H9 (cell line): ENCODE data around the gene CDH4. TPM values are rescaled to one million over a fixed set of nuclear protein-coding genes. Genes with fewer than 3 reads are reported as not detected.

Experiments used
- DNase-seq: peaks from one replicate; pipeline ENCODE4 v3.0.0-alpha.2; 2017
- H2AFZ ChIP-seq: one replicate; pipeline ENCODE4 v1.6.1; 2013; ENCODE audit warnings: mild to moderate bottlenecking, low read length, control low read depth, moderate library complexity
- H2AK5ac ChIP-seq: 2 replicates; pipeline ENCODE4 v1.6.1; 2013; ENCODE audit warnings: low read length, control low read depth, mixed read lengths; ENCODE audit not compliant: insufficient read length
- H2BK120ac ChIP-seq: one replicate; pipeline ENCODE4 v1.6.1; 2013; ENCODE audit warnings: low read depth, mild to moderate bottlenecking, low read length, control low read depth, inconsistent platforms; ENCODE audit not compliant: poor library complexity, severe bottlenecking
- H2BK12ac ChIP-seq: 2 replicates; pipeline ENCODE4 v1.6.1; 2013; ENCODE audit warnings: low read length, control low read depth, mixed read lengths, low read depth; ENCODE audit not compliant: insufficient read length
- H2BK15ac ChIP-seq: 2 replicates; pipeline ENCODE4 v1.6.1; 2013; ENCODE audit warnings: low read depth, low read length, control low read depth
- H2BK20ac ChIP-seq: one replicate; pipeline ENCODE4 v1.6.1; 2013; ENCODE audit warnings: low read depth, mild to moderate bottlenecking, low read length, control low read depth, inconsistent platforms; ENCODE audit not compliant: poor library complexity, severe bottlenecking
- H2BK5ac ChIP-seq: 2 replicates; pipeline ENCODE4 v1.6.1; 2013; ENCODE audit warnings: low read length, control low read depth, mixed read lengths; ENCODE audit not compliant: insufficient read length
- H3K14ac ChIP-seq: 2 replicates; pipeline ENCODE4 v1.6.1; 2013; ENCODE audit warnings: low read length, control low read depth; ENCODE audit not compliant: insufficient read depth
- H3K18ac ChIP-seq: 2 replicates; pipeline ENCODE4 v1.6.1; 2013; ENCODE audit warnings: low read depth, mild to moderate bottlenecking, mixed read lengths, low read length, control low read depth; ENCODE audit not compliant: insufficient read length
- H3K23ac ChIP-seq: 2 replicates; pipeline ENCODE4 v1.6.1; 2013; ENCODE audit warnings: low read length, control low read depth, mixed read lengths, low read depth; ENCODE audit not compliant: insufficient read length
- H3K23me2 ChIP-seq: 2 replicates; pipeline ENCODE4 v1.6.1; 2013; ENCODE audit warnings: low read depth, mild to moderate bottlenecking, mixed read lengths, low read length, control low read depth; ENCODE audit not compliant: insufficient read length, poor library complexity, severe bottlenecking
- H3K27ac ChIP-seq: 2 replicates; pipeline ENCODE4 v1.5.1; 2013; ENCODE audit warnings: low read length, control low read depth, mixed read lengths, low read depth; ENCODE audit not compliant: insufficient read length
- H3K27me3 ChIP-seq: 2 replicates; pipeline ENCODE4 v1.6.1; 2013; ENCODE audit warnings: low read length, control low read depth, inconsistent platforms; ENCODE audit not compliant: insufficient read depth
- H3K4ac ChIP-seq: 2 replicates; pipeline ENCODE4 v1.6.1; 2013; ENCODE audit warnings: low read depth, mild to moderate bottlenecking, control low read depth, inconsistent platforms, low read length, moderate library complexity
- H3K4me1 ChIP-seq: 2 replicates; pipeline ENCODE4 v1.6.1; 2013; ENCODE audit warnings: low read length, control low read depth, inconsistent platforms; ENCODE audit not compliant: insufficient read depth
- H3K4me2 ChIP-seq: 2 replicates; pipeline ENCODE4 v1.6.1; 2013; ENCODE audit warnings: low read length, control low read depth, mixed read lengths; ENCODE audit not compliant: insufficient read length, insufficient read depth
- H3K56ac ChIP-seq: 2 replicates; pipeline ENCODE4 v1.6.1; 2013; ENCODE audit warnings: low read depth, mild to moderate bottlenecking, mixed read lengths, low read length, control low read depth; ENCODE audit not compliant: insufficient read length
- H3K79me1 ChIP-seq: 2 replicates; pipeline ENCODE4 v1.6.1; 2013; ENCODE audit warnings: low read depth, mild to moderate bottlenecking, moderate library complexity, low read length, control low read depth, inconsistent platforms; ENCODE audit not compliant: insufficient read depth, poor library complexity, severe bottlenecking
- H3K79me2 ChIP-seq: 2 replicates; pipeline ENCODE4 v1.6.1; 2013; ENCODE audit warnings: low read length, control low read depth, inconsistent platforms; ENCODE audit not compliant: insufficient read depth
- H3K9ac ChIP-seq: 2 replicates; pipeline ENCODE4 v1.6.1; 2013; ENCODE audit warnings: low read length, control low read depth, mixed read lengths; ENCODE audit not compliant: insufficient read length; ENCODE audit errors: extremely low read depth
- H3K9me3 ChIP-seq: one replicate; pipeline ENCODE4 v1.6.1; 2013; ENCODE audit warnings: low read depth, low read length, inconsistent platforms; ENCODE audit not compliant: control insufficient read depth
- H3T11ph ChIP-seq: one replicate; pipeline ENCODE4 v1.6.1; 2013; ENCODE audit warnings: mild to moderate bottlenecking, low read length, control low read depth, inconsistent platforms
- H4K20me1 ChIP-seq: one replicate; pipeline ENCODE4 v1.6.1; 2013; ENCODE audit not compliant: control insufficient read depth, insufficient read length, insufficient read depth
- H4K5ac ChIP-seq: 2 replicates; pipeline ENCODE4 v1.6.1; 2013; ENCODE audit warnings: low read depth, mild to moderate bottlenecking, mixed read lengths, low read length, control low read depth; ENCODE audit not compliant: insufficient read length
- H4K8ac ChIP-seq: replicated peaks from 2 replicates; pipeline ENCODE4 v1.6.1; 2013; ENCODE audit warnings: low read length, control low read depth, mixed read lengths, low read depth; ENCODE audit not compliant: insufficient read length
- H4K91ac ChIP-seq: 2 replicates; pipeline ENCODE4 v1.6.1; 2013; ENCODE audit warnings: low read depth, mild to moderate bottlenecking, moderate library complexity, mixed read lengths, low read length, control low read depth; ENCODE audit not compliant: insufficient read length
- H3K27ac Mint-ChIP-seq, 3 experiments: 2 replicates in 2 of 3; 3 replicates in 1 of 3; pipeline ENCODE4 v1.8.0; 2020 to 2021; ENCODE audit warnings: mixed read lengths in 3 of 3, mild to moderate bottlenecking in 1 of 3, moderate library complexity in 1 of 3
- H3K27me3 Mint-ChIP-seq: 2 replicates; pipeline ENCODE4 v1.8.0; 2021; ENCODE audit warnings: low read depth, mild to moderate bottlenecking, moderate library complexity, mixed read lengths
- H3K36me3 Mint-ChIP-seq, 3 experiments: 2 replicates in 2 of 3; 3 replicates in 1 of 3; pipeline ENCODE4 v1.8.0; 2020 to 2021; ENCODE audit warnings: low read depth in 3 of 3, mixed read lengths in 3 of 3; ENCODE audit not compliant: insufficient read depth in 1 of 3
- H3K4me1 Mint-ChIP-seq, 2 experiments: 2 replicates each; pipeline ENCODE4 v1.8.0; 2020; ENCODE audit warnings: mixed read lengths in 2 of 2
- H3K4me3 Mint-ChIP-seq, 2 experiments: 2 replicates in 1 of 2; 3 replicates in 1 of 2; pipeline ENCODE4 v1.8.0; 2020 to 2021; ENCODE audit warnings: mild to moderate bottlenecking in 2 of 2, mixed read lengths in 2 of 2, moderate library complexity in 1 of 2
- H3K9me3 Mint-ChIP-seq, 2 experiments: 2 replicates in 1 of 2; 3 replicates in 1 of 2; pipeline ENCODE4 v1.8.0; 2020; ENCODE audit warnings: mild to moderate bottlenecking in 2 of 2, mixed read lengths in 2 of 2, moderate library complexity in 1 of 2
- CTCF ChIP-seq: fragments of 200-600 bp; sonication (generic); conservative IDR thresholded peaks from 3 replicates; pipeline ENCODE4 v1.8.0; 2021; ENCODE audit warnings: antibody characterized with exemption, mild to moderate bottlenecking
- WGBS: extraction: QIAGEN DNeasy Blood & Tissue Kit; methylation state at CpG from one replicate; pipeline ENCODE4 v1.1.7; 2013; ENCODE audit warnings: missing lambda C conversion rate, low lambda C conversion rate, mixed read lengths; ENCODE audit not compliant: insufficient read length; ENCODE audit errors: extremely low coverage; 5-methylcytosine and 5-hydroxymethylcytosine counted together
- total RNA-seq: library from RNA; stranded (reverse); gene quantifications from 2 replicates; pipeline ENCODE4 v1.2.1, GENCODE V29; 2021

CDH4 gene
- total RNA-seq, 1 experiment from 2014 or later: 3.0 TPM

DNA sequence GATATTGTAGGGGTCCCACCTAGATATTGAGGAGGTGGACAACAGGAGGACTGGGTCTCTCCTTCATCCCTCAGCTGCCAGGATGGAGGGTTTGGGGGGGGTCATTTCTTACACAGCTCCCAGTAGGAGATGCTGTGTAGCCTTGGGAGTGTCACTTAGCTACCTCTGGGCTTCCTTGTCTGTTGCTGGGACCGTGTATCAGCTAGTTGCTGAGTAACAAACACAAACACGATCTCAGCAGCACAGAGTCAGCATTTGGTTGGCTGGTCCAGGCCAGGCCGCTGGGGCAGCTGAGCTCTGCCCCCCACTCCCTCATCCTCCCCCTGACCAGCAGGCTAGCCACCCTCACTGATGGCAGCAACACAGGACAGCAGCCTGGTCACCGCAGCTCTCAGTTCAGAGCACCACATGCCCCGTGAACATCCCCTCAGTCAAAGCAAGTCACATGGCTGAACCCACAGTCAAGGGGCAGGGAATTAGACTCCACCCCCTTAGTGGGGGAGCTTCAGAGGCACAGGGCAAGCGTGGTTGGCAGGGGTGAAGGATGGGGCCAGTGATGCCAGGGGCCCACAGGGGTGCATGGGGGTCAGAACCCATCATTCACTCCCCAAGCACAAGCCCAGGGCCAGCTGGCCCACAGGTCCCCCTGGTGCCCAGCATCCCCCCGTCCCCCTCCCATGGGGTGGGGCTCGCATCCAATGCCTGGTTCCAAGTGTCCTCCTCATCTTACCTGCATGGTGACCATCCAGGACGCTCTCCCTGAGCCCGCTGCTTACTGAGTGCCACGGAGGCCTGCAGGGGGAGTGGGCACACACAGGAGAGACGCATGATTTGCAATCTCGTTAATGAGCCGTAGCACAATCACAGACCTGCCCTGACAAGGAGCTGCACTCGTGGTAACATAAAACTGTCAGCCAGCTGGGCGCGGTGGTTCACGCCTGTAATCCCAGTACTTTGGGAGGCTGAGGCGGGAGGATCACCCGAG lies 701.3 kb downstream of the CDH4 start:
- Histone ChIP-seq H2AFZ (no peak overlapping the region), H2BK5ac (no peak overlapping the region), H2BK15ac (no peak overlapping the region), H4K5ac (no peak overlapping the region), H3K18ac (no peak overlapping the region), H3T11ph (no peak overlapping the region), H2BK20ac (no peak overlapping the region), H4K20me1 (no peaks in the 10 kb centered on the region), H2BK120ac (no peak overlapping the region), H3K27ac (no peak overlapping the region), H3K79me1 (no peaks in the 10 kb centered on the region), H3K9me3 (no peaks in the 10 kb centered on the region), H3K56ac (no peak overlapping the region), H2BK12ac (no peak overlapping the region), H3K27me3 (no peaks in the 10 kb centered on the region), H3K9ac (no peak overlapping the region), H3K4me1 (no peaks in the 10 kb centered on the region), H3K23ac (no peak overlapping the region), H3K14ac (no peak overlapping the region), H4K8ac (no peak overlapping the region), H3K4ac (no peak overlapping the region), H3K79me2 (no peaks in the 10 kb centered on the region), H4K91ac (no peak overlapping the region), H3K4me2 (no peak overlapping the region), H3K23me2 (no peaks in the 10 kb centered on the region), H2AK5ac (no peak overlapping the region)
- H3K27ac Mint-ChIP-seq: no peak overlapping the region; a peak in 1 of 7 replicates
- TF ChIP-seq CTCF: no peak
- DNase-seq: no peak
- H3K4me1 Mint-ChIP-seq: peaks cover 19 to 31% of the 10 kb centered on the region in 2 experiments
- no peaks in the 10 kb centered on the region for H3K9me3 Mint-ChIP-seq
- no peaks in the 10 kb centered on the region for H3K27me3 Mint-ChIP-seq
- no peaks in the 10 kb centered on the region for H3K36me3 Mint-ChIP-seq
- no CpG with 5 or more reads among the region's 20 CpGs for WGBS
- no peak overlapping the region for H3K4me3 Mint-ChIP-seq
